ENCODE data around the gene MDFI.
"Not testable (repeated sequence)": the region's sequence is repeated elsewhere in the genome, so short reads cannot be mapped to it uniquely, and the experiment has no call there.

Gene MDFI

DNA sequence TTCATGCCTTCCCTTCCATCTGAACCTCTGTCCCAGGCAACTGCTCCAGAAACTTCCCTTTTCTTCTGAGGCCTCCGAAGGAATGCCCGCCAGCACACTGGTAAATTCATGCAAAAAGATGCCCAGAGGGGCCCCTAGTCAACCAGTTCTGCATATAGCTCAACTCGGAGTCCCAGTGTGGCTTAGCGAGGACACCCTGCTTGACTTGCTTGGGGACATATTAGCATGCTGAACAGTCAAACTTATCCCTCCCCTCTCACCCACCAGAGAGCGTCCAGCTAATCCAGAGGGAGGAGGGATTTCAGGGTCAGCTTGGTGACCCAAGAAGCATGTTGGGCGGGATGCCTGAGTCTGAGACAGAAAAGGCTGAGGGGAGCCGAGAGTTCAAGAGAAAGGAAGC lies 23.0 kb upstream of the MDFI start:
- DNase-seq (ENCODE audit: low read depth): no peak
- H3K4me3 ChIP-seq (ENCODE audit: low read length): no peak overlapping the region
- TF ChIP-seq, protein P1, sequence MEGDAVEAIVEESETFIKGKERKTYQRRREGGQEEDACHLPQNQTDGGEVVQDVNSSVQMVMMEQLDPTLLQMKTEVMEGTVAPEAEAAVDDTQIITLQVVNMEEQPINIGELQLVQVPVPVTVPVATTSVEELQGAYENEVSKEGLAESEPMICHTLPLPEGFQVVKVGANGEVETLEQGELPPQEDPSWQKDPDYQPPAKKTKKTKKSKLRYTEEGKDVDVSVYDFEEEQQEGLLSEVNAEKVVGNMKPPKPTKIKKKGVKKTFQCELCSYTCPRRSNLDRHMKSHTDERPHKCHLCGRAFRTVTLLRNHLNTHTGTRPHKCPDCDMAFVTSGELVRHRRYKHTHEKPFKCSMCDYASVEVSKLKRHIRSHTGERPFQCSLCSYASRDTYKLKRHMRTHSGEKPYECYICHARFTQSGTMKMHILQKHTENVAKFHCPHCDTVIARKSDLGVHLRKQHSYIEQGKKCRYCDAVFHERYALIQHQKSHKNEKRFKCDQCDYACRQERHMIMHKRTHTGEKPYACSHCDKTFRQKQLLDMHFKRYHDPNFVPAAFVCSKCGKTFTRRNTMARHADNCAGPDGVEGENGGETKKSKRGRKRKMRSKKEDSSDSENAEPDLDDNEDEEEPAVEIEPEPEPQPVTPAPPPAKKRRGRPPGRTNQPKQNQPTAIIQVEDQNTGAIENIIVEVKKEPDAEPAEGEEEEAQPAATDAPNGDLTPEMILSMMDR (conservative IDR thresholded peaks at IDR 0.05; ENCODE audit: low read length): no peak

DNA sequence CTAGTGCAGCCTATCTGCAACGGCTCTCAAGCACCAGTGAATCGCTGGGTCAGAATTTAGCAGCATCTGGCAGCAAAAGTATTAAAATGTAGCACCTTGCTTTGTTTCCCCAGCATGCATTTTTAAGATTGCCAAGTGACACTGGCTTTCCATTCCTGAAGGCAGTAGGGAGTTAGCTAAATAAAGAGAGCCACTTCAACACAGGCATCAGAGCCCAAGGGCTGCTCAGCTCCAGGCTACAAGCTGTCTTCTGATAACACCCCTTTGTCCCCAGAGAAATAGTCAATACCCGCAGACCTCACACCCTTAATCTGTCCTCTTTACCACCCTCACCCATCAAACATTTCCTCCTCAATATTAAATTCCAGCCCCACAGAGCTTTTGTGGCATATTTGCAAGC lies 19.7 kb upstream of the MDFI start:
- TF ChIP-seq, protein P1 (conservative IDR thresholded peaks at IDR 0.05; ENCODE audit: low read length): no peak
- DNase-seq (ENCODE audit: low read depth): no peak
- no peak overlapping the region for H3K4me3 ChIP-seq (ENCODE audit: low read length)

DNA sequence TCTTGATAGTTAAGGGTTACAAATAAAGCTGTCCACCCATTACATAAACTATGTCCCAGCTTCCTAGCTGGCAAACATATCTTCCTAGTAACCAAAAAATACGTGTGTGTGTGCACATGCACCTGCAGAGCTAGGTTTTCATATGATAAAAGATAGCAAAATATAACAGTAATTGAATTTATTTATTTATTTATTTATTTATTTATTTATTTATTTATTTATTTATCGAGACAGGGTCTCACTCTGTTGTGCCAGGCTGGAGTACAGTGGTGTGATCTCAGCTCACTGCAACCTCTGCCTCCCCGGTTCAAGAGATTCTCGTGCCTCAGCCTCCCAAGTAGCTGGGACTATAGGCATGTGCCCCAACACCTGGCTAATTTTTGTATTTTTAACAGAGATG lies 19.1 kb upstream of the MDFI start:
- H3K4me3 ChIP-seq (ENCODE audit: low read length); DNase-seq (ENCODE audit: low read depth): not testable (repeated sequence)

DNA sequence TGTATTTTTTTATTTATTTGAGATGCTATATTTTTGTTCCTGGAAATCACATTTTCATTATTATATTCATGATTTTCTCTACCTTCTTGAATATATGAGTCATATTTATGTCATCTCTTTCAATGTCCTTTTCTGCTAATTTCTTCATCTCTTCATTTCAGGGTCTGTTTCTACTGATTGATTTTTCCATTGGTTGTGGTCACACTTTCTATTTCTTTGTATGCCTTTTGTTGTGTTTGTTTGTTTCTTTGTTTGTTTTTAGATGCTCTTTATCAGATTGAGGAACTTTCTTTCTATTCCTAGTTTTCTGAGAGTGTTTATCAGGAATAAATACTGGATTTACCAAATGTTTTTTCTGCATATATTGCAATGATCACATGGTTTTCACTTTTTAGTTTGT lies 16.9 kb upstream of the MDFI start:
- DNase-seq (ENCODE audit: low read depth): no peak
- TF ChIP-seq, protein P1 (conservative IDR thresholded peaks at IDR 0.05; ENCODE audit: low read length): no peak
- no peak overlapping the region for H3K4me3 ChIP-seq (ENCODE audit: low read length)

DNA sequence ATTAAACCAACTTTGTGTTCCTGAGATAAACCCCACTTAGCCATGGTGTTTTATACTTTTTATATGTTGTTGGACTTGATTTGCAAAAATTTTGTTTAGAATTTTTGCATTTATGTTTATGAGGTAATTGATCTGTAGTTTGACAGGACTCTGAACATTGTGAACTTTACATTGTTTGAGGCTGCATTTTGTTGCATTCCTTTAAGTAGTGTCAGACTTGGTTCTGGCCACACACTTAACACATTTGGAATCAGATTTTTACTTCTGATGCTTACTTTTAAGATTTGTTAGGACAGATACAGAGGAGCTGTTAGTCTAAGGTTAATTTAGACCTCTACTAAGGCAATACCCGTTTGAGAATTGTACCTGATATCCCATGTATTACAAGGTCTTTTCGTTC lies 16.5 kb upstream of the MDFI start:
- no peak overlapping the region for H3K4me3 ChIP-seq (ENCODE audit: low read length)

DNA sequence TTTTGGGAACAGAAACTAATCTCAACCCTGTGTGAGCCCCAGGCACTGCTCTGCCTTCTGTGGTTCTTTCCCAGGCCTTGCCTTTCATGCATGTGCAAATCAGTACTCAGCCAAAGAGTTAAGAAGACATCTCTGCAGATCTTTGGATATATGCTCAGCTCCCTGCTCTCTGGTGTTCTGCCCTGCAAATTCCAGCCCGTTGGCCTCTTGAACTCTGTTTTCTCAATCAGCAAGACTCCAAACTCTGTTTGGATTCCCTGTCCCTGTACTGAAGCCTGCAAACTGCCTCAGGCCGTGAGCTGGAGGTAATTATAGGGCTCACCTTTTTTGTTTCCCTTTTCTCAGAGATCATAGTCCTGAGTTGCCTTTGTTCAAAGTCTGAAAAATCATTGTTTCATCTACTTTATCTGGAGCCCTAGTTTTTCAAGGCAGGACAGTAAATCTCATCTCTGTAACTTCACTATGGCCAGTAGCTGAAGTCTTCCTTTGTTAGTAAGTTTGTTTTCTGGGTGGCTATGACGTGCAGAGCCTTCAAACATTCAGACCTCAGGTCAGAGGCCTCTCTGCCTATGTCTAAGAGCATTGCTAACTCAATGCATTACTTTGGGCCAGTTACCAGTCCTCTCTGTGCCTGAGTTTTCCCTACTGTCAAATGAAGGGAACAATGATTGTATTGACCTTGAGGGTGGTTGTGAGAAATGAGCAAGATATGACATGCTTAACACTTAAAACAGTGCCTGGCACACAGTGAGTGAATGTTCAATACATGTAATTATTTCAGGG lies 15.9 kb upstream of the MDFI start:
- TF ChIP-seq, protein P1 (conservative IDR thresholded peaks at IDR 0.05; ENCODE audit: low read length): no peak

More for the DNA sequence above, 16.5 kb upstream of the MDFI start:
- TF ChIP-seq, protein P1 (conservative IDR thresholded peaks at IDR 0.05; ENCODE audit: low read length): no peak
- no peak for DNase-seq (ENCODE audit: low read depth)

DNA sequence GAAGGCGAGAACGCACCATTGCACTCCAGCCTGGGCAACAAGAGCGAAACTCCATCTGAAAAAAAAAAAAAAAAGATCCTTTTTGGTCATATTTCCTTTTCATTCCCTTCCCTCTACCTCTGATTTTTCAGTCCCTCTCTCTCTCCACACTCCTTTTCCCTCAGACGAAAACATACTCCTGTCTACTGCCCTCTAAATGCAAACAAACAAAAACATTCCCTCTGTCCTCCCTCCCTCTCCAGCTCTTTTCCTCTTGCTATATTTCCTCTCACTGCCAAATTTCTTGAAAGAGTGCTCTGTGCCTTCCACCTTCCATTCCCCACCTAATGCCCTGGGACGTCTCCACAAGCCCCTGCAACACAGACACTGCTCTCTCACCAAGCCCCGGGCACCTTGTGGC lies 14.9 kb upstream of the MDFI start:
- TF ChIP-seq, protein P1 (conservative IDR thresholded peaks at IDR 0.05; ENCODE audit: low read length): no peak
- no peak overlapping the region for H3K4me3 ChIP-seq (ENCODE audit: low read length)
- no peak for DNase-seq (ENCODE audit: low read depth)

More for the DNA sequence above, 15.9 kb upstream of the MDFI start:
- no peak for DNase-seq (ENCODE audit: low read depth)
- H3K4me3 ChIP-seq (ENCODE audit: low read length): no peak overlapping the region

All from AG10803 (cell line).